PFSK-1 (cell line): Measurements from ENCODE around the gene FLNC.

Experiments used
- FOXP2 ChIP-seq: optimal IDR thresholded peaks from 2 replicates; pipeline ENCODE3; 2011; ENCODE audit warnings: borderline replicate concordance, control low read depth, inconsistent platforms; ENCODE audit not compliant: insufficient read depth; ENCODE audit errors: extremely low read length, extremely low read depth
- POLR2AphosphoS5 ChIP-seq: IDR thresholded peaks from 2 replicates; pipeline ENCODE4 v1.6.1; 2012; ENCODE audit warnings: low read depth, mild to moderate bottlenecking, control low read depth, low read length, moderate library complexity
- REST ChIP-seq, 2 experiments: IDR thresholded peaks; 2 replicates each; pipeline versions ENCODE4 v1.6.1 to v1.8.0; 2011 to 2012; ENCODE audit warnings: low read depth in 2 of 2, low read length in 2 of 2, control low read depth in 1 of 2, inconsistent platforms in 1 of 2, mild to moderate bottlenecking in 1 of 2, moderate library complexity in 1 of 2; ENCODE audit not compliant: insufficient read depth in 1 of 2
- SIN3A ChIP-seq: IDR thresholded peaks from 2 replicates; pipeline ENCODE4 v1.6.1; 2012; ENCODE audit warnings: mild to moderate bottlenecking, low read length, moderate library complexity, borderline replicate concordance; ENCODE audit not compliant: insufficient read depth
- TAF1 ChIP-seq: IDR thresholded peaks from 2 replicates; pipeline ENCODE4 v1.6.1; 2012; ENCODE audit warnings: low read length, control low read depth, borderline replicate concordance; ENCODE audit not compliant: insufficient read depth

Gene FLNC

DNA sequence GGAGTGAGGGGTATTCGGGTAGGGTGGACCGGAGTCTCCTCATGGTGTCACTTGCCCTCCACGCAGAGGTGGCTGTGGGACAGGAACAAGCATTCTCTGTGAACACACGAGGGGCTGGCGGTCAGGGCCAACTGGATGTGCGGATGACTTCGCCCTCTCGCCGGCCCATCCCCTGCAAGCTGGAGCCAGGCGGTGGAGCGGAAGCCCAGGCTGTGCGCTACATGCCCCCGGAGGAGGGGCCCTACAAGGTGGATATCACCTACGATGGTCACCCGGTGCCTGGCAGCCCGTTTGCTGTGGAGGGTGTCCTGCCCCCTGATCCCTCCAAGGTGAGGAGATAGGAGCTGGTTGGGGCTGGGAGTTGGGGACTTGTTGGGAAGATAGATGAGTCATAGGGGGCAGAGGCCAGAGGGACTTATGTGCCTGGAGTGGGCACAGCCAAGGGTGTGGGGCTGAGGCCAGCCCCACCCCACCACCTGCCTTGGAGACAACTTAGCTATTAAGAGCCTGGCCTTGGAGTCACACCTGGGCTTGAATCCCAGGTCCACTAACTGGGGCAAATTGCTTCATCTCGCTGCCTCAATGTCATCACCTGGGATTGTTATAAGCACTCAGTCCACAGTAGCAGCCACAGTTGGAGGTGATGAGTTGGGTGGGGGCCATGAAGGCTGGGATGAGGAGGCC lies 13.9 kb downstream of the FLNC start:
- TF ChIP-seq REST (IDR thresholded peaks at IDR 0.05; ENCODE audit: insufficient read depth in 1 of 2, low read depth in 2 of 2, low read length in 2 of 2) (no peak), FOXP2 (no peak), TAF1 (no peak), SIN3A (no peak), POLR2AphosphoS5 (no peak)

- TF ChIP-seq SIN3A (no peak), TAF1 (no peak), FOXP2 (no peak), POLR2AphosphoS5 (no peak)
Observed at GRCh38 chr7:128844777-128845311, 14.6 kb downstream of the FLNC start.

GRCh38 chr7:128845475-128845874 lies 15.3 kb downstream of the FLNC start:
- TF ChIP-seq SIN3A (no peak), TAF1 (no peak), POLR2AphosphoS5 (no peak), REST (IDR thresholded peaks at IDR 0.05; ENCODE audit: insufficient read depth in 1 of 2, low read depth in 2 of 2, low read length in 2 of 2) (no peak), FOXP2 (no peak)

DNA sequence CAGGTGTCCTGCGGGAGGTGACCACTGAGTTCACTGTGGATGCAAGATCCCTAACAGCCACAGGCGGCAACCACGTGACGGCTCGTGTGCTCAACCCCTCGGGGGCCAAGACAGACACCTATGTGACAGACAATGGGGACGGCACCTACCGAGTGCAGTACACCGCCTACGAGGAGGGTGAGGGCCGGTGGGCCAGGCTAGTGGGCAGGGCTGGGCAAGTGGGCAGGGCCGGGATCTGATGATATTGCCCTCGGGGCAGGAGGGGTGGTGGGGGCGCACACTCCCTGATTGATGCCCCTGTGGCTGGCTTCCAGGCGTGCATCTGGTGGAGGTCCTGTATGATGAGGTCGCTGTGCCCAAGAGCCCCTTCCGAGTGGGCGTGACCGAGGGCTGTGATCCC lies 15.8 kb downstream of the FLNC start:
- no peak for TF ChIP-seq REST (IDR thresholded peaks at IDR 0.05; ENCODE audit: insufficient read depth in 1 of 2, low read depth in 2 of 2, low read length in 2 of 2)
- 0 out of 2 replicates have a peak, but pooled peaks have one; percentile 15 for TF ChIP-seq POLR2AphosphoS5

GRCh38 chr7:128846781-128847444 lies 16.7 kb downstream of the FLNC start:
- no peak for TF ChIP-seq TAF1
- no peak for TF ChIP-seq POLR2AphosphoS5
- TF ChIP-seq REST (IDR thresholded peaks at IDR 0.05; ENCODE audit: insufficient read depth in 1 of 2, low read depth in 2 of 2, low read length in 2 of 2) = no peak
- TF ChIP-seq SIN3A = no peak
- no peak for TF ChIP-seq FOXP2
